Suprapubic skin (tissue), 4 donors: ENCODE data around the gene BMP8B.
"Not testable (repeated sequence)": the region's sequence is repeated elsewhere in the genome, so short reads cannot be mapped to it uniquely, and the experiment has no call there.

ENCODE experiments used
- CTCF ChIP-seq, 2 donors: fragments of 200-600 bp in 1 of 2; fragments of 450-650 bp in 1 of 2; sonication (generic) in 1 of 2; IDR thresholded peaks; one replicate each; pipeline ENCODE4 v1.5.1; 2016 to 2019; ENCODE audit warnings: antibody characterized with exemption in 2 of 2, mild to moderate bottlenecking in 1 of 2, moderate library complexity in 1 of 2
- EP300 ChIP-seq: sonication (generic); formaldehyde crosslinking; IDR thresholded peaks from one replicate; pipeline ENCODE4 v1.6.1; 2017; ENCODE audit warnings: antibody characterized with exemption
- POLR2A ChIP-seq, 2 donors: fragments of 450-650 bp; IDR thresholded peaks; one replicate each; pipeline ENCODE4 v1.6.1; 2017; ENCODE audit warnings: antibody characterized with exemption in 2 of 2, mild to moderate bottlenecking in 2 of 2, moderate library complexity in 2 of 2
- POLR2AphosphoS5 ChIP-seq, 3 donors: sonication (generic); formaldehyde crosslinking; IDR thresholded peaks; one replicate each; pipeline ENCODE4 v1.6.1; 2017; ENCODE audit warnings: antibody characterized with exemption in 3 of 3

GRCh38 chr1:39778463-39779099 lies 10.1 kb downstream of the BMP8B start:
- TF ChIP-seq CTCF (IDR thresholded peaks at IDR 0.05); POLR2A (IDR thresholded peaks at IDR 0.05); EP300; POLR2AphosphoS5 (IDR thresholded peaks at IDR 0.05): not testable (repeated sequence)
